ENCODE data around the gene SNX6.
"Not testable (repeated sequence)": the region's sequence is repeated elsewhere in the genome, so short reads cannot be mapped to it uniquely, and the experiment has no call there.

The SNX6 gene

GRCh38 chr14:34537677-34538009, 92.3 kb downstream of the SNX6 start:
- H3K36me3 ChIP-seq (ENCODE audit: insufficient read depth, low read length) = peaks cover 41% of the 10 kb centered on the region
- peaks cover 30% of the 10 kb centered on the region for H3K4me1 ChIP-seq (ENCODE audit: insufficient read depth, low read length)
- H3K9me3 ChIP-seq (ENCODE audit: insufficient read depth, low read length, severe bottlenecking) = no peaks in the 10 kb centered on the region
- TF ChIP-seq, protein P1, sequence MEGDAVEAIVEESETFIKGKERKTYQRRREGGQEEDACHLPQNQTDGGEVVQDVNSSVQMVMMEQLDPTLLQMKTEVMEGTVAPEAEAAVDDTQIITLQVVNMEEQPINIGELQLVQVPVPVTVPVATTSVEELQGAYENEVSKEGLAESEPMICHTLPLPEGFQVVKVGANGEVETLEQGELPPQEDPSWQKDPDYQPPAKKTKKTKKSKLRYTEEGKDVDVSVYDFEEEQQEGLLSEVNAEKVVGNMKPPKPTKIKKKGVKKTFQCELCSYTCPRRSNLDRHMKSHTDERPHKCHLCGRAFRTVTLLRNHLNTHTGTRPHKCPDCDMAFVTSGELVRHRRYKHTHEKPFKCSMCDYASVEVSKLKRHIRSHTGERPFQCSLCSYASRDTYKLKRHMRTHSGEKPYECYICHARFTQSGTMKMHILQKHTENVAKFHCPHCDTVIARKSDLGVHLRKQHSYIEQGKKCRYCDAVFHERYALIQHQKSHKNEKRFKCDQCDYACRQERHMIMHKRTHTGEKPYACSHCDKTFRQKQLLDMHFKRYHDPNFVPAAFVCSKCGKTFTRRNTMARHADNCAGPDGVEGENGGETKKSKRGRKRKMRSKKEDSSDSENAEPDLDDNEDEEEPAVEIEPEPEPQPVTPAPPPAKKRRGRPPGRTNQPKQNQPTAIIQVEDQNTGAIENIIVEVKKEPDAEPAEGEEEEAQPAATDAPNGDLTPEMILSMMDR (IDR thresholded peaks at IDR 0.05; ENCODE audit: borderline replicate concordance, extremely low read depth, low read length, poor library complexity, severe bottlenecking) = no peak
- no peak for TF ChIP-seq EZH2 (IDR thresholded peaks at IDR 0.05; ENCODE audit: borderline replicate concordance, low read depth, low read length, severe bottlenecking)
- H4K20me1 ChIP-seq (ENCODE audit: insufficient read depth, low read length) = peaks cover 4% of the 10 kb centered on the region; the same call in 1 of the 2 replicates
- H3K9ac ChIP-seq (ENCODE audit: low read depth, low read length) = 0 out of 2 replicates have a peak overlapping the region, but pooled peaks have one; percentile 77
- DNase-seq (no peak), ATAC-seq (ENCODE audit: insufficient read depth, low read depth) (no peak)
- H3K4me3 ChIP-seq (ENCODE audit: low read depth in 1 of 2, low read length in 2 of 2) = peak overlapping the region in 1 of 2 experiments; percentile 1; a peak in 1 of 4 replicates
- H3K79me2 ChIP-seq (ENCODE audit: insufficient read depth, low read length) = peaks cover 41% of the 10 kb centered on the region
- no peak overlapping the region for H2AFZ ChIP-seq (ENCODE audit: low read depth, low read length)
- peak overlapping the region; percentile 80; the same call in 1 of the 2 replicates for H3K4me2 ChIP-seq (ENCODE audit: insufficient read depth, low read length)
- H3K27me3 ChIP-seq (ENCODE audit: insufficient read depth, low read length, poor library complexity) = no peaks in the 10 kb centered on the region
- H3K27ac ChIP-seq (ENCODE audit: low read length) = no peak overlapping the region

- H3K4me2 ChIP-seq (ENCODE audit: insufficient read depth, low read length) = peak overlapping the region; percentile 80; the same call in 1 of the 2 replicates
- H3K9ac ChIP-seq (ENCODE audit: low read depth, low read length) = 0 out of 2 replicates have a peak overlapping the region, but pooled peaks have one; percentile 77
- peaks cover 41% of the 10 kb centered on the region for H3K79me2 ChIP-seq (ENCODE audit: insufficient read depth, low read length)
- no peaks in the 10 kb centered on the region for H3K9me3 ChIP-seq (ENCODE audit: insufficient read depth, low read length, severe bottlenecking)
- peaks cover 30% of the 10 kb centered on the region for H3K4me1 ChIP-seq (ENCODE audit: insufficient read depth, low read length)
- H3K36me3 ChIP-seq (ENCODE audit: insufficient read depth, low read length) = peaks cover 46% of the 10 kb centered on the region
- H3K27ac ChIP-seq (ENCODE audit: low read length) = no peak overlapping the region
- no peak for DNase-seq
- no peak for ATAC-seq (ENCODE audit: insufficient read depth, low read depth)
- peak overlapping the region in 1 of 2 experiments; percentile 1; a peak in 1 of 4 replicates for H3K4me3 ChIP-seq (ENCODE audit: low read depth in 1 of 2, low read length in 2 of 2)
- peaks cover 4% of the 10 kb centered on the region; the same call in 1 of the 2 replicates for H4K20me1 ChIP-seq (ENCODE audit: insufficient read depth, low read length)
- no peak overlapping the region for H2AFZ ChIP-seq (ENCODE audit: low read depth, low read length)
- H3K27me3 ChIP-seq (ENCODE audit: insufficient read depth, low read length, poor library complexity) = no peaks in the 10 kb centered on the region
- no peak for TF ChIP-seq EZH2 (IDR thresholded peaks at IDR 0.05; ENCODE audit: borderline replicate concordance, low read depth, low read length, severe bottlenecking)
- TF ChIP-seq, protein P1 (IDR thresholded peaks at IDR 0.05; ENCODE audit: borderline replicate concordance, extremely low read depth, low read length, poor library complexity, severe bottlenecking) = no peak
These were observed 92.8 kb downstream of the SNX6 start for GRCh38 chr14:34536951-34537676.

GRCh38 chr14:34527591-34527990, 102.4 kb downstream of the SNX6 start:
- peaks cover 83% of the 10 kb centered on the region for H3K36me3 ChIP-seq (ENCODE audit: insufficient read depth, low read length)
- no peak for ATAC-seq (ENCODE audit: insufficient read depth, low read depth)
- DNase-seq = no peak
- no peaks in the 10 kb centered on the region for H3K4me1 ChIP-seq (ENCODE audit: insufficient read depth, low read length)
- TF ChIP-seq, protein P1 (IDR thresholded peaks at IDR 0.05; ENCODE audit: borderline replicate concordance, extremely low read depth, low read length, poor library complexity, severe bottlenecking) = no peak
- H2AFZ ChIP-seq (ENCODE audit: low read depth, low read length) = no peak overlapping the region
- no peaks in the 10 kb centered on the region for H3K9me3 ChIP-seq (ENCODE audit: insufficient read depth, low read length, severe bottlenecking)
- no peak overlapping the region for H3K27ac ChIP-seq (ENCODE audit: low read length)
- H4K20me1 ChIP-seq (ENCODE audit: insufficient read depth, low read length) = no peaks in the 10 kb centered on the region
- no peak overlapping the region for H3K9ac ChIP-seq (ENCODE audit: low read depth, low read length)
- no peak overlapping the region for H3K4me3 ChIP-seq (ENCODE audit: low read depth in 1 of 2, low read length in 2 of 2)
- H3K27me3 ChIP-seq (ENCODE audit: insufficient read depth, low read length, poor library complexity) = no peaks in the 10 kb centered on the region
- no peaks in the 10 kb centered on the region for H3K79me2 ChIP-seq (ENCODE audit: insufficient read depth, low read length)
- no peak overlapping the region for H3K4me2 ChIP-seq (ENCODE audit: insufficient read depth, low read length)

- H3K9ac ChIP-seq (ENCODE audit: low read depth, low read length); H3K27ac ChIP-seq (ENCODE audit: low read length); H2AFZ ChIP-seq (ENCODE audit: low read depth, low read length); H3K4me1 ChIP-seq (ENCODE audit: insufficient read depth, low read length); DNase-seq; H3K79me2 ChIP-seq (ENCODE audit: insufficient read depth, low read length); H3K4me2 ChIP-seq (ENCODE audit: insufficient read depth, low read length); H3K4me3 ChIP-seq (ENCODE audit: low read depth in 1 of 2, low read length in 2 of 2); H3K27me3 ChIP-seq (ENCODE audit: insufficient read depth, low read length, poor library complexity); H4K20me1 ChIP-seq (ENCODE audit: insufficient read depth, low read length); H3K9me3 ChIP-seq (ENCODE audit: insufficient read depth, low read length, severe bottlenecking); ATAC-seq (ENCODE audit: insufficient read depth, low read depth): not testable (repeated sequence)
- peaks cover 88% of the 10 kb centered on the region for H3K36me3 ChIP-seq (ENCODE audit: insufficient read depth, low read length)
These were observed 105.7 kb downstream of the SNX6 start for GRCh38 chr14:34524216-34524615.

Data from DND-41 (cell line).